Esophagus mucosa (tissue), 1 donor: ENCODE measurements around the gene MAFB. TPM values are rescaled to one million over a fixed set of nuclear protein-coding genes. Genes with fewer than 3 reads are reported as not detected.

ENCODE experiments used
- ATAC-seq: fragments of 200-7000 bp; cut with Tn5 transposase; one replicate; pipeline ENCODE4 v1.9.1; 2020
- total RNA-seq: library from RNA; stranded (reverse); gene quantifications from one replicate; pipeline ENCODE4 v1.2.4, GENCODE V29; 2023
- donor health status: DM: yes; HTN: yes; CAD: no.

MAFB gene
- total RNA-seq, 1 donor from 2014 or later, result 55.9 TPM

GRCh38 chr20:40702504-40702903 is 13.5 kb upstream of the MAFB start:
- no peak for ATAC-seq

GRCh38 chr20:40698744-40699143 is 9.7 kb upstream of the MAFB start:
- ATAC-seq, result no peak

- ATAC-seq, result no peak
Observed at GRCh38 chr20:40698281-40698680, 9.2 kb upstream of the MAFB start.

GRCh38 chr20:40697541-40697940 is 8.5 kb upstream of the MAFB start:
- no peak for ATAC-seq

- no peak for ATAC-seq
Observed at GRCh38 chr20:40695214-40695613, 6.2 kb upstream of the MAFB start.

- ATAC-seq, result no peak
Observed at GRCh38 chr20:40694246-40694645, 5.2 kb upstream of the MAFB start.

GRCh38 chr20:40692240-40693011 is 3.4 kb upstream of the MAFB start:
- ATAC-seq, result no peak

- no peak for ATAC-seq
Observed at GRCh38 chr20:40691566-40692239, 2.7 kb upstream of the MAFB start.

GRCh38 chr20:40690836-40691565 is 2.0 kb upstream of the MAFB start:
- no peak for ATAC-seq

- peak; percentile 44 for ATAC-seq
Observed at GRCh38 chr20:40689943-40690835, 1.2 kb upstream of the MAFB start.

- peak; percentile 3 for ATAC-seq
Observed at GRCh38 chr20:40688129-40689099, 622 bp downstream of the MAFB start.

- ATAC-seq, result peak; percentile 50
Observed at GRCh38 chr20:40687384-40688128, 1.5 kb downstream of the MAFB start.

- no peak for ATAC-seq
Observed at GRCh38 chr20:40686893-40687292, 2.1 kb downstream of the MAFB start.

- ATAC-seq, result no peak
Observed at GRCh38 chr20:40686434-40686882, 2.6 kb downstream of the MAFB start.

GRCh38 chr20:40685349-40685748 is 3.7 kb downstream of the MAFB start:
- ATAC-seq, result no peak

GRCh38 chr20:40683894-40684268 is 5.2 kb downstream of the MAFB start:
- ATAC-seq, result no peak

- peak; percentile 41 for ATAC-seq
Observed at GRCh38 chr20:40683221-40683893, 5.7 kb downstream of the MAFB start.

GRCh38 chr20:40682104-40682981 is 6.7 kb downstream of the MAFB start:
- ATAC-seq, result no peak

- ATAC-seq, result no peak
Observed at GRCh38 chr20:40681684-40682083, 7.4 kb downstream of the MAFB start.
